Ovary (tissue), 3 donors: ENCODE measurements around the gene GRPEL1.

Source experiments
- CTCF ChIP-seq, 3 donors: fragments of 450-650 bp in 2 of 3; fragments of 200-600 bp in 1 of 3; IDR thresholded peaks; one replicate each; pipeline versions ENCODE4 v1.5.1 to v1.8.0; 2016 to 2022; ENCODE audit warnings: antibody characterized with exemption in 3 of 3, mild to moderate bottlenecking in 1 of 3
- EP300 ChIP-seq: sonication (generic); formaldehyde crosslinking; IDR thresholded peaks from one replicate; pipeline ENCODE4 v1.6.1; 2017; ENCODE audit warnings: antibody characterized with exemption
- POLR2A ChIP-seq: fragments of 450-650 bp; IDR thresholded peaks from one replicate; pipeline ENCODE4 v1.6.1; 2017; ENCODE audit warnings: antibody characterized with exemption, mild to moderate bottlenecking, moderate library complexity
- donor health status: DM: no; HTN: no; CAD: no.

DNA sequence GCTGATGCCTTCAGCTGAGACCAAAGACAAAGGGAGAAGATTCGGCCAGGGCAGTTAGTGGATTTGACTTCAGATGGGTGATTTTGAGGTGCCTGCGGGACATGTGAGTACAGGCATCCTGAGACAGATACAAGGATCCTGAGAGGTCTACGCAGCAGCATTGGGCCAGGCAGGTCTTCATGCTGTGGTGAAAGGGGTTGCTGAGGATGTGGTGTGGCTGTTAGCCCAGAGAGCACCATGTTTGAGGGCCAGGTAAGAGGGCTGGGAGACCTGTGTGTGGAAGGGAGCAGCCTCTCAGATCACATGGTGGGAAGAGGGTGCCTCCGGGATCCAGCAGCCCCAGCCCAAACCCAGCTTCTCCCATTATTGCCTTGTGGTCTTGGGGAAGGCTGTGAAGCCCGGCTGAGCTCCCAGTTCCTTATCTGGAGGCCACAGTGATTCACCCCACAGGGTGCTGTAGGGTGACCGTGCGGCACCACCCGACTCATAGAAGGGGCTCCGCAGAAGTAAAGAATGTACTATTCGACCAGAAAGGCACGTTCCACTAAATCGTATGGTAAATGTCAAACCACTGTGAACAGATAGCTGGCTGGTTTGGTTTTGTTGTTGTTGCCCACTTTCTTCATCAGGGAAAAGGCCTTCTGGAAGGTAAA, 52.4 kb downstream of the GRPEL1 start:
- TF ChIP-seq CTCF (IDR thresholded peaks at IDR 0.05) (no peak), POLR2A (no peak), EP300 (no peak)
